CD4-positive, alpha-beta T cell treated with Interleukin-4 for 1 hour (primary cell): ENCODE data around the gene ITPK1.

Source experiments
- DNase-seq, 2 donors: peaks; one replicate each; pipeline ENCODE4 v3.0.0-alpha.2; 2020 to 2022

ITPK1 gene

DNA sequence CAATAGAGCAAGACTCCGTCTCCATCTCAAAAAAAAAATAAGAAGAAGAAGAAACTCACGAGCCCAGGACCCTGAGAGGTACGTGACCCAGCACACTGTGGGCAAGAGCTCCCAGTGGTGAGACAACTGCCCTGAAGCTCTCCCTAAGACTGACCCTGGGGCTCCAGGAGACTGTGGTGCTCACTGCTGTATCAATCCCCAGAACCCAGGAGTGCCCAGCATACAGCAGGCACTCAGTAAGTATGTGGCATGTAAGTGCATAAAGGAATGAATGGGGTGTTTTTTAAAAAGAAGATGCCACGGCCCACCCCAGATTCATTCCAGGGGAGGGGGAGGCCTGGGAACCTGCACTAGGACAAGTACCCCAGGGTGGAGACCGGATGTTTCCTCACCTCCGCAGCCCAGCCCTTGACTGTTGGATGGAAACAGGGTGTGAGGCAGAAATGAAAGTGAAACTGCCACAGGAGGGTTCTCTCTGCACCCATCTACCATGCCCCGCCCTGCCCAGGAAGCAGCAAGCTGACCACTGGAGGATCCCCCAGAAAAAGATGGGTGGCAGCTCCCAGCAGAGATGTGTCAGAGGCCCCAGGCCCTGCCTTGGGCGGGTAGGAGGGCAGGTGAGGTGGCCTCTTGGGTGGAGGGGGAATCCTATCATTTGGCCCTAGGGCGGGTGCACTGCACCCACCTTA, 12.2 kb downstream of the ITPK1 start:
- DNase-seq, result peak; percentile 73 to 76

DNA sequence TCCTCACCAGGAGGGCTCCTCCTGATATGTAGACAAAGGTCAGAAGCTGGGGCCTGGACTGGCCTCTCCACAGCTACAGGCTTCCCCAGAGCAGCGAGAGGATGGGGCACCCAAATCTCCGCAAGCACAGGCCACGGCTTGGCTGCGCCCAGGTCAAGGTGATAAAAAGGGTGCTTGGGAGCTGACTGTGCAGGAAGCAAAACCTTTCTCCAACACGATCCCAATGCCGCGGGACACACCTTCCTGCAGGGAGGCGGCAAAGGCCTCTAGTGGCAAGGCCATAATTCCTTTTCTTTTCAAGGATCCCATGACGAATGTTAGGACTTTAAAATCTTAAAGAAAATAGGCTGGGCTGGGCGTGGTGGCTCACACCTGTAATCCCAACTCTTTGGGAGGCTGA, 13.6 kb downstream of the ITPK1 start:
- no peak for DNase-seq

DNA sequence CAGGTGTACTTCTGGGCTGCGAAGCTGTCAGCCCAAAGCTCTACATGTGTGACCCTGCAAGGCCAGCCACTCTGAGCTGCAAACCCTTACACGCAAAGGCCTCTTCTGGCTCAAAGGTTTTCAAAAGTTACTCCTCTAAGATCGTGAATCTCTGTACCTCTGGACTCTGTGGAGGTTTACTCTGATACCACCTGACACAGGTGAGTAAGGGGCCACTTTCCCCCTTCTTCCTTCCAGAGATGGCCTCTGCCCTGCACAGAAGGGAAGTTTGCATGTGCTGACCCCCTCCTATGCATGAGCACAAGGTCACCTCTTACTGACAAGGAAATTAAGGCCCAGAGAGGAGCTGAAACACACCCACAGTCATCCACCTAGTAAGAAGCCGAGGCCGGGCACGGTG, 14.5 kb downstream of the ITPK1 start:
- DNase-seq, result no peak

DNA sequence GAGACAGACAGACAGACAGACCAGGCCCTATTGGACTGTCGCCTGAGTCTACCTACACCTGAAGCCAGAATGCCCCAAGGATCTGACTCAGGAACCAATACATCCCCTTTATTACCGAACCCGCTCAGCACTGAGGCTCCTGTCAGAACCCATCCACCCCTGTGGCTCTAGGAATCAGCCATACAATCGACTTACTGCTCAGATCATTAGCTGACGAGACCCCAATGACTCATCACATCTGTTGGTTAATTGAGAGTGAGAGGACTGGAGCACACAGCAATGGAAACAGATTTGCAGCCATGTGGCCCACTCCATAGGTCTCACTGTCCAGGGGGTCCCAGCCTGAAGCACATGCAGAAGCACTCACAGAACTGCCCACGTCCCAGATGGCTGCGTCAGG, 15.2 kb downstream of the ITPK1 start:
- DNase-seq, result no peak

DNA sequence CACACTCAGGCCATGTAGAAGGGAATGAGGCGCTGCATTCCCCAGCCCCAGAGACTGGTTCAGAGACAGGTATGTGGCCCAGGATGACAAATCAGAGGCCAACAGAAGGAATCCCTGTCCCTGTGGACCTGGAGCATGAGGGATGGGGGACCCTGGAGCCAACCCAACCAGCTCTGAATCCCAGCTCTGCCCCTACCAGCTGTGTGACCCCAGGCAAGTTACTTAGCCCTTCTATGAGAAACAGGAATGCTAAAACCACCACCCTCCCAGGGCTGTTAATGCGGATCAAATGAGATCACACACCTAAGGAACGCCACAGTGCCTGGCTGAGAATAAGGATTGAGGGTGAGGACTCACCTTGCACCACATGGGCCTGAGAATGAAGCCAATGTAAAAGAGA, 15.6 kb downstream of the ITPK1 start:
- no peak for DNase-seq

DNA sequence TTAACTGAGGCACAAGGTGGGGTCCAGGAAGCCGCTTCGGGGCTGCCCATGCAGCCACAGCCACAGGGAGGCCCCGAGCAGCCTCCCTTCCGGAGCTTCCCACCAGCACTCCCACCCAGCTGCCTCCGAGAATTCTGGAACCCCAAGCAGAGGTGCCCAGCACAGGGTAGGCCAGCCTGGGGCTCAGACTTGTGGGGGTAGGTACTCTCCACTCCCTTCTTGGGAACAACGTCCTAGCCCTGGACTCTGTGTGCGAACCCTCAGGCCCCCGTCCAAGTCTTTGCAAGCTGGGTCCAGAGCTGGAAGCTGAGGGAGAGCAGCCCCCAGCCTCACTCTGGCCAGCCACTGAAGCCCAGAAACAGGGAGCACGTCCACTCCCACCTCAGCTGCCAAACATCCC, 16.1 kb downstream of the ITPK1 start:
- DNase-seq, result no peak

DNA sequence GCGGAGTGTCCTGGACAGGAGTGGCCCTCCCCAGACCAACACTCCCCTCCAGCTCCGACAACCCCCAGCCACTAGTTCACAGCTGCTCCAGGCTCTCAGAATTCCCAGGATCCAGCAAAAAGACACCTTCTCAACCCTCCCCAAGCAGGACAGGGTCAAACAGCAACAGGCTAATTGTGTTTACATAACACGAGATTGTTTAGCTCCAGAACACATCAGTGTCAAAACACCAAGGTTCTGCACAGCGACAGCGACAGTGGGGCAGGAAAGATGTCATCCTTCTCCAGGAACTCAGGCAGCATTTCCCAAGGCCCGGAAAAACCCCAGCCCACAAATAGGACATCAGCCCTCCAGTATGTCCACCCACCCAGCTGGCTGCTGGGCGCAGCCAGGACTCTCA, 16.5 kb downstream of the ITPK1 start:
- DNase-seq, result no peak

DNA sequence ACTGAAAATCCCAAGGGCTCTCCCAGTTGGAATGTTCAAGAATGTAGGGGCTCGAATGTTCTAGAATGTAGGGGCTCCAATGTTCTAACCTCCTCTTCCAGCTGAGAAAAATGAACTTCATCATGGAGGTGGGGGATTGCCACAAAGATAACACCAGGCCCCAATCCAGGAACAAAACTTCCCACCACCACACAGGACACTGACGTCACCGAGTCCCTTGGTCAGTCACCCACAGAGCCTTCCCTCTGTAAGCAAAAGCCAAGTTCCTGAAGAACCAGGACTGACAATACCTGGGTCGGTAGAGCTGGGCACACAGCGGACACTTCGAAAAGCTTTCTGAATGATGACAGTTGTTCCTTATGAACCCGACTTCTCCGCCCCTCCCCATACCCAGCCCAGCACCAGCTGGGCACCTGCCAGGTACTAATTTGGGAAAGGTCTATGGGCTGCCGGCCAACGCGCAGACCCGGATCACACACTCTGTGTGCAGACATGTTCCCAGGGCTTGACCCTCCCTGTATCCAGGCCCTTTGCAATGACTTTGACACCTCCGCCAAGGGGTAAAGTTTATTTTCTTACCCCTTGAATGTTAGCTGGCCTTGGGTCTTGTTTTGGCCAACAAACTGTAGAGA, 18.9 kb downstream of the ITPK1 start:
- no peak for DNase-seq

DNA sequence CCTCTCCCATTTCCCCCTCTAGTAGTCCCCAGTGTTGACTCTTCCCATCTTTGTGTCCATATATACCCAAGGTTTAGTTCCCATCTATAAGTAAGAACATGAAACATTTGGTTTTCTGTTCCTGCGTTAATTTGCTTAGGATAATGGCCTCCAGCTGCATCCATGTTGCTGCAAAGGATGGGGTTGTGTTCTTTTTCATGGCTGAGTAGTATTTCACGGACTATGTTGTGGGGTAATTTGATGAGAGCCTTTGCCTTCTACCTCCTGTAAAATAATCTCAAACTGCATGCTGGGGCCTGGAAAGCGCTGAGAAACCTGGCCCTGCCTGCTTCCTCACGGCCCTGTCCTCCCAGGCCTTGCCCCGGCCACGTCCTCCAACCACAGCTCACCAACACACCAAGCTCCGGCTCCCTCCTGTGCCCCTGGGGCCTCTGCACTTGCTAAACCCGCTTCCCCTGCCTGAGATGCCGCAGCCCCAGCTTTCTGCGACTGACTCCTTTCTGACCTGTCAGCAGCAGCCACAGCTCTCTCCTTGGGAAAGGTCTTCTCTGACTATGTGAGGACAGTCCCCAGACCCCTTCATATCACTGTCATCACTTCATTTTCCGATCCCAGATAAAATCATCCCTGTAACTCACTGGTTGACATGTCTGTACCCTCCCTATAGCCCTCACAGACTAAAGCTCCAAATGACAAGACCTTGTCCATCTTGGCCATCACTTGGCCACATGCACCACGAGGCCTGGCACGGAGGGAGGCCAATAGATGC, 19.8 kb downstream of the ITPK1 start:
- DNase-seq, result no peak

DNA sequence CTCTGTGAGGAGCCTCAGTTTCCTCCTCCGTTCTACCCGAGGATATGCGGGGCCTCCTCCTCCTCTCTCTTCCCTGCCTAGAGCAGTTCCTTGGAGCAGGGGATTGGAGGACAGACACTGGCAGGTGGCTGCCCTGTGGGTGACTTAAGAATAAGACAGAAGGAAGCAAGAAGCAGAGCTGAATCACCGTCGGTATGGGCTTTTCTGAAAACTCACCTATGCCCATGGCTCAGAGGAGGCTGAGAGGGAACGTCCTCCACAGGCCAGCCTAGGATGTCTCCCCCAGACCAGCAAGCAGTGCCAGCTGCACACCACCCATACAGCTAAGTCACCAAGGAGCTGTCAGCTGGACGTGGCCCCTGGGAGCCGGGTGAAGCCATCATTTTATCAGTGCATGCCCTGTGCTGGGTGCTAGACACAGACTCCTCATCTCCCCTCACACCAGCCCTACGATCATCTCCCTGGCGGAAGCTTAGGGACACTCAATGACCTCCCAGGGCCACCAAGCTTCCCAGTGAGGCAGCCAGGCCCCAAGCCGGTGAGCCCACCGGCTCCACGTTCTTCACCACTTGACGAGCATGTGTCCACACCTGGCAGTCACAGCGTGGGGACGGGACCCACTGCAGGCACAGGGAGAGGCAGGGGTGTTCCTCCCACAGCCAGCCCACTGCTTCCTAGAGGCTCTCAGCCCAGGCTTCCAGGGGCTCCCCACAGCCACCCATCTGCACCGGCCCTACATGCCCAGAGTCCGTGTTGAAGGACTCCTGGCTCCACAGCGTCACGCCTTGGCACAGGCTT, 21.4 kb downstream of the ITPK1 start:
- no peak for DNase-seq

DNA sequence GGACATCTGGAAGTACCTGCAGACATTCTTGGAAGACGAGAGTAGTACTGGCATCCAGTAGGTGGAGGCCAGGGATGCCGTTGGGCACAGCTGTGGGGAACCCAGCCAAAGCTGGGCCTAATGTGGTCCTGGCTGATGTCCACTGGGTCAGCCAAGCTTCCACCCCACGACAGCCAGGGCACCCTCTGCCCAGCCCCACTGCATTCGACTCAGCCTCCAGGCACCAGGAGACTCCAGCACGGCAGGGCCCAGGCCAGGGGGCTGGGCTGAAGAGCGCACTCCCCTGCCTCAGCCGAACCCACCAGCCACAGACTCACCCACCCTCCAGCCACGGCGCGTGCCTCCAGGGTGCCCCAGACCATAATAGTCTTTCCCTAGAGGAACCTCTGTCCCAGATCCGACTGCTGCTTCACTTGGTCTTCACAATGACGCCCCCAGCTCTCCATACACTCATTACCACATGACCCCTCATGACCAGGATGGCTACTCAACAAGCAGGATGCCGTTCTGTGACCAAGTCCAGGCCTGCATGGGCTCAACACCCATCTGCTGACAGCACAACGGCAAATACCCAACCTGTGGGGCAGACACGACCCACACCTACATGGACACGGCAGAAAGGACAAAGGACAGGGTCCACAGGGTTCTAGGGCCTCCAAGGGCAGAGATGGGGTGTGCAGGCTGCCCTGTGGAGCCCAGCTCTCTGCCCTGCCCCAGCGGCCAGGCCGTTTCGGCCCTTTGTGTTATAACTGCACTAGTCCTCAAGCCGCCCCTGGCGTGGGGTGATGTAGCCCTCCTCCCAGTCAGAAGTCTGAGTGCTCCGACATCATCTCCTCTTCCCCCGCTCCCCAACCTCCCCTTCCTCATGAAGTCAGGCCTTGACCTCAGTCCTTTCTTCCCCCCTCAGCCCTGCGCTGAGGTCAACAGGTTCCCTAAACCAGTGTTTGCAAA, 22.8 kb downstream of the ITPK1 start:
- DNase-seq, result no peak

DNA sequence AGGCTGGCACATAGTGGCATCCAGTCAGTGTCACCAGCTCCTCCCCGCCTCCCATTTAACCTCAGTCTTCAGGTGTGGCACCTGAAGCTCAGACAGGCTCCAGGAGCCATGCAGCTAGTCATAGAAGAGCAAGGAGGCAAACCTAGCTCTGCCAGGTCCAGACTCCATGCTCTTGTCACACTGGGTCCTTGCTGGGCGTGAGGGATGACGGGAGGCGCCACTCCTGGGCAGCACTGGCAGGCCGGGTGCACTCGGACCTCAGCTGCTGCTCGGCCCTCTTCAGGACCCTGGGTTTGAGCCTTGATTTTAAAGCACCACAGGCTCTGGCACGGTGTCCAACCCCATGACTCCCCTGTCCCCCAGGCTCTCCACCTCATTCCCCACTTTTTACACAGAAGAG, 24.1 kb downstream of the ITPK1 start:
- no peak for DNase-seq

DNA sequence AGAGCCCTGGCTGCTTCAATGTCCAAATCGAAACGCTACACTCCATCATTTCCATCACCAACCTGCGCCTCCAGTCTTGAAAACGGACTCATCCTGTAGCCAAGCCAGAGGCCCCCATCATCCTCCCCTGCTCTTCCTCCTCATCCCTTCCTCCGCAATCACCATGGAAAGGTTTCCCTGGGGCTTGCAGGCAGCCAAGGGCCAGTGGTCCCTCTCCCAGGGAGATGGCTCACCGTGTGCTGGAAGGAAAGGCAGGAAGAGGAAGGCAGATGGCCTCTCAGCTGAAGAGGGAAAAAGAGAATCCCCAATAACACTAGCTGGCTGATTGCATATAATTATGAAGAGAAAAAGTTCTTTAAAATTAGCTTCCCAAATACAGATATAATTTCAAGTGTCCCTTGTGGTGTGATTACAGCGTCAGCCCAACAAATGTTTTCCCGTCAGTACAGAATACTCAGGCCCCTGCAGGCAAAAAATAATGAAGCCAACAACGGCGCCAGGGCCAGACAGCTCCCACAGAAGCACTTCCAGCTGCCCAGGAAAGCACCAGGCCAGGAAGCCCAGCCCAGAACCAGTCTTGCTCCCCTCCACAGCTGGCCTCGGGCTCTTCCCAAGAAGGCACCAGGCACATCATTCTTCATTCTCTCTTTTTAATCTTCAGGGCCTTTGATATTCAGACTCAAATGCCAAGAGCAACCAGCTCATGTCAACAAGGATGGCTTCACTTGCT, 24.7 kb downstream of the ITPK1 start:
- DNase-seq, result no peak

DNA sequence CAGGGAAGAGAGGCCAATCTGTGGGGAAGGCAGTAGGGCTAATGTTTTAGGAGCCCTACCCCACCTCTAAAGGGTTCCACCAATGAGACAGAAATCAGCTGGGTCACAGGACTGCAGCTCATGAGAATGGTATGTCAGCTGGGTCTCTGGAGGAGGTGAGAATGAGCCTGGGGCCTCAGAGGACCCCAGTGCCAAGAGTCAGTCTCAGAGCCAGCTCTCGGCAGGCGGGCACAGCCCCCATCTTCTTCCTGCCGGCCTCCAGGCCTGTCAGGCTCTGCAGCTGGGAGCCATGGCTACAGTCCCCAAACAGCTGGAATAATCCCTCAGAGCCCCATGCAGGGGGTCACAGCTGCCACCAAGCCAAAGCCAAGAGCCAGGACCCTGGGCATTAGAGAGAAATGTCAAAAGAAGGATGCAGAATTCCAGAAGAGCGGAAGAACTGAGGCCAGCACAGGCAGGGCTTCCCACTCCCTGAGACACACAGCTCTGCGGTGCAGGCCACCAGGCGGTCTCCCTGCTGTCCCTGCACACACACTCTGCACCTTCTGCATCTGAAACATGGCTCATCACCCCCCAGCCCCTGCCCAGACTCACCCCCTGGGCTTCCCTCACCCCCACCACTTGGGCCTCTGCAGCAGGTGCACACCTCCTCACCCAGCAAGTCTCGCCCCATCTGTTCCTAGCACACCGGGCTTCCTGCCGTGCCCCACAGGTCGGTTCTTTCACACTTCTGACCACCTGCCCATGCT, 26.0 kb downstream of the ITPK1 start:
- no peak for DNase-seq

DNA sequence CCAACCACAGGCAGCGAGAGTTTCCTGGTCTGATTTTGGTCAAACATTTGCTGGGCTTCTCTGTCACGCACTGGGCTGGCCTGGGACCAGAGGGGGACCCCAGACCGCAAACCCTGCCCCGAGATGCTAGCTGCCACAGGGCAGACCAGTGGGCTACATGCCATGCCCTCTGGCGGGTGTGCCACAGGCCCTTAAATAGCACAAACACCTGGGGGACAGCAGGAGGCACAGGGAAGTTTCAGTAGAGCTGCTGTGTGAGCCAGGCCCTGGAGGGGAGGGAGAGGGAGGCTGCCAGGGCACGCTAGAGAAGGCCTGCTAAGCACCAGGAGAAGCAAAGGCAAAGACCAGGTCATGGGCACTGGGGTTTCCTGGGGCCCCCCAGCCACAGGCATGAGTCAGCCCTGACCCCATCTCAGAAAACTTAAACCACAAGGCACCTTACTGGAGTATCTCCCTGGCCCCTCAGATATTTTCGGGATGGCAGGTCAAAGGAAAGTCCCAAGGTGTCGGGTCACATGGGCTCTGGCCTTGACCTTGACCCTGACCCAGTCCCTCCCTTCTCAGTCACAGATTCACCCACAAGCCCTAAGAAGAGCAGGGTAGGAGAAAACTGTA, 29.2 kb downstream of the ITPK1 start:
- no peak for DNase-seq

DNA sequence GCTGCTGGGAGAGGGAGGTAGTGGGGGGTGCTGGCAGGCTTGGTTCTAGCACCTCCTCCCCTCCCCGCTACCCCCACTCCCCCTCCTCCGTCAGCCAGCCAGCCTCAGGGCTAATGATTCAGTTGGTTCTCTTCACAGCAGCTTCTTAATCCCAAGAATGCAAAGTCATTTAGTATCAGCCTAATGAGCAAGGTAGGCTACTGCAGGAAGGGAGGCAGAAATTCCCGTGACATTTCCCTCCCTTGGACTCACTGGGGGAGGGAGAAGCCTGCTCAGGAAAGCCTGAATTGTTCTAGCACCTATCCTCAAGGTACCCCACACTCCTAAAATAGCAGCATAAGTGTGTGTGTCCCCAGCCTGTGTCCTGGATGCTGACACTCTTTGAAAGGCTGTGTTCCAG, 29.8 kb downstream of the ITPK1 start:
- DNase-seq, result no peak

DNA sequence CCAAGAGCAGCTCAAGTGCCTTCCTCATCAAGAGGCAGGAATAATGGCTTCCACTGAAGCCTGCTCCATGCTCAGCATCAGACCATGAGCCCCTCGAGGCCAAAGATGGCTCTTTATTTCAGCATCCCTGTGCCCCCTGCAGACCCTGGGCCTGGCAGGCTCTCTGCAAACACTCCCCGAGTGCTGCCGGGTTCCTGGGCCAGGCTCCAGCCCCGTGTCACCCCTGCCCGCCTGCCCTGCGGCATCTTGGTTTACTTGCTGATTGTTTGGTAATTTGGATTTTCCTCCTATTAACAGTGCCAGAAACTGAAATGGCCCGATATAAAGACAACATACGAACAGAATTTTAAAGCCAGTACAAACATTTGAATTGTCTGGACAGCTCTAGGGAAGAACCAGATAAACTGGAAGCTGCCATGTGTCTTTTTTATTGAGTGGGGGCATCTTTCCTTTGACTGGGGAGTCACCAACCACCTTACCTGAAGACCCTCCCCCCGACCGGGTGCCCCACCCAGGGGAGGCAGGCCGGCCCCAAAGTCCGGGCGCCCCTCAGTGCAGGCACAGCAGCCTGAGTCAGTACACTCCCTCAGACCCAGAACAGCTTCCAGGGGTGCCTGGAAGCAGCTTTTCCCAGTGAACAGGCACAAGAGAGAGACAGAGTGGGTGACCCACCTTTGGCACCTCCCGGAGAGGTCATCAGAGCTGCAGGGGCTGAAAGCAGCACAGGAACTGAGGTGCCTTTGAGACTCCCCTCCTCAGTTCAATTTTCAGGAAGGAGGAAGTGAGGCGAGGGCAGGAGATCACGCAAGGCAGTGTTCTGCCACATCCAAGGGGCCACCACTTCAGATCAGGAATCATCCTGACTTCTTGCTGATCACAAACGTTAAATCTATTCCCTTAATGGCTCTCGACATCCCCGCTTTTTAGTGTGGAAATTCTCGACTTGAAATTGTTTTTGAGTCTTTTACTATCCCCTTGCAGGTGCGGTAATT, 30.6 kb downstream of the ITPK1 start:
- no peak for DNase-seq

DNA sequence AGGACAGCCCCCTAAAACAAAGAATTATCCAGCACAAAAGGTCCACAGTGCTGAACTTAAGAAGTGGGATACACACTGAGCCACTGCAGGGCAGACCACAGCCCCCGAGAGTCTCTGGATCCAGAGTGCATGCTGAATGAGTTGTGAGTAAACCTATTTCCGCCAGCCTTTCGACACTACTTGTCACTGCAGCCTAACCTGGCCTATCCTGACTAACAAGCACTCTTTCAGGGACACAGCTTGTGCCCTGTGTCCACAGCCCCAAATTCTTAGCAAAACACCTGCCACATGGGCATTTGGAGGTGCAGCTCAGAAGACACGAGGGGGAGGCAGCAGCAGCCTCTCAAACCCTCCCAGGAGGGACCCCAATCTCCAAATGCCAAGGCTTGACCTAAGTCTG, 31.3 kb downstream of the ITPK1 start:
- no peak for DNase-seq

DNA sequence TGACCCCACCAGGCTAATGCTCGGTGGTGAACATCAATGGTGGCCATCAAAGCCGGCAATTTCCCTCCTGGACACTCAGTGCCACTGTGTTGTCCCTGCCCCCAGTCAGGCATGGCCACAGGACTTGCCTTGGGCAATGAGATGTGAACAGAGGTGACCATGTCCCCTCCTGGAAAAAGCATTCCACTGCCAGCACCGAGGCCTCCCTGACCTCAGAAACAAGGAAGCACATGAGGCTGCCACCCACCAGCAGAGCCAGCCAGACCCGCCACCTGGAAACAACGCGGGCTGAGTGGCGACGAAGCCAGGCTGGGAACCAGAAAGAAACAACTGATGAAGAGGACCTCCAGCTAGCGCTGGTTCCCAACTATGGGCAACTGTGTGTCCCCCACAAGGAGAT, 31.8 kb downstream of the ITPK1 start:
- DNase-seq, result no peak
